ENCODE data around the gene EXD3.

The EXD3 gene

GRCh38 chr9:137432687-137433348, 9.9 kb upstream of the EXD3 start:
- no peak for DNase-seq (ENCODE audit: low read depth in 2 of 2)

- DNase-seq (ENCODE audit: low read depth in 2 of 2): no peak
Observed at GRCh38 chr9:137431416-137431931, 8.5 kb upstream of the EXD3 start.

GRCh38 chr9:137430723-137431415, 7.9 kb upstream of the EXD3 start:
- DNase-seq (ENCODE audit: low read depth in 2 of 2): no peak

GRCh38 chr9:137429974-137430722, 7.2 kb upstream of the EXD3 start:
- DNase-seq (ENCODE audit: low read depth in 2 of 2): no peak

GRCh38 chr9:137429546-137429890, 6.6 kb upstream of the EXD3 start:
- DNase-seq (ENCODE audit: low read depth in 2 of 2): no peak

- no peak for DNase-seq (ENCODE audit: low read depth in 2 of 2)
Observed at GRCh38 chr9:137428841-137429545, 6.0 kb upstream of the EXD3 start.

- DNase-seq (ENCODE audit: low read depth in 2 of 2): no peak
Observed at GRCh38 chr9:137428311-137428630, 5.3 kb upstream of the EXD3 start.

GRCh38 chr9:137427454-137428310, 4.7 kb upstream of the EXD3 start:
- DNase-seq (ENCODE audit: low read depth in 2 of 2): no peak

GRCh38 chr9:137426018-137426681, 3.2 kb upstream of the EXD3 start:
- no peak for DNase-seq (ENCODE audit: low read depth in 2 of 2)

- DNase-seq (ENCODE audit: low read depth in 2 of 2): no peak
Observed at GRCh38 chr9:137423514-137424291, 741 bp upstream of the EXD3 start.

GRCh38 chr9:137421838-137422603, 941 bp downstream of the EXD3 start:
- no peak for DNase-seq (ENCODE audit: low read depth in 2 of 2)

- no peak for DNase-seq (ENCODE audit: low read depth in 2 of 2)
Observed at GRCh38 chr9:137417161-137418021, 5.6 kb downstream of the EXD3 start.

- no peak for DNase-seq (ENCODE audit: low read depth in 2 of 2)
Observed at GRCh38 chr9:137416563-137417151, 6.3 kb downstream of the EXD3 start.

GRCh38 chr9:137416006-137416562, 6.9 kb downstream of the EXD3 start:
- DNase-seq (ENCODE audit: low read depth in 2 of 2): no peak

- DNase-seq (ENCODE audit: low read depth in 2 of 2): no peak
Observed at GRCh38 chr9:137415451-137415850, 7.5 kb downstream of the EXD3 start.

- DNase-seq (ENCODE audit: low read depth in 2 of 2): no peak
Observed at GRCh38 chr9:137412431-137412830, 10.5 kb downstream of the EXD3 start.

GRCh38 chr9:137411645-137412380, 11.1 kb downstream of the EXD3 start:
- peak in 1 of 2 donors; percentile 36 for DNase-seq (ENCODE audit: low read depth in 2 of 2)
